Nephron progenitor cell (in vitro differentiated cells): ENCODE measurements around the gene STRA6.

ENCODE experiments used
- DNase-seq: peaks from one replicate; pipeline ENCODE4 v3.0.0; 2021
- H3K27ac Mint-ChIP-seq: 2 replicates; pipeline ENCODE4 v1.8.0; 2021; ENCODE audit warnings: mild to moderate bottlenecking, moderate library complexity, mixed read lengths
- H3K27me3 Mint-ChIP-seq: 2 replicates; pipeline ENCODE4 v1.8.0; 2021; ENCODE audit warnings: mild to moderate bottlenecking, low read depth, mixed read lengths; ENCODE audit not compliant: poor library complexity
- H3K36me3 Mint-ChIP-seq: 2 replicates; pipeline ENCODE4 v1.8.0; 2021; ENCODE audit warnings: low read depth, mixed read lengths
- H3K4me1 Mint-ChIP-seq: 2 replicates; pipeline ENCODE4 v1.8.0; 2021; ENCODE audit warnings: mixed read lengths
- H3K4me3 Mint-ChIP-seq: 2 replicates; pipeline ENCODE4 v1.8.0; 2021; ENCODE audit warnings: mild to moderate bottlenecking, moderate library complexity, mixed read lengths
- H3K9me3 Mint-ChIP-seq: 2 replicates; pipeline ENCODE4 v1.8.0; 2021; ENCODE audit warnings: mild to moderate bottlenecking, moderate library complexity, mixed read lengths
- TF ChIP-seq, protein P1 (sequence below): fragments of 200-600 bp; sonication (generic); IDR thresholded peaks from 2 replicates; pipeline ENCODE4 v1.5.0; 2021; ENCODE audit warnings: antibody characterized with exemption

Gene STRA6

DNA sequence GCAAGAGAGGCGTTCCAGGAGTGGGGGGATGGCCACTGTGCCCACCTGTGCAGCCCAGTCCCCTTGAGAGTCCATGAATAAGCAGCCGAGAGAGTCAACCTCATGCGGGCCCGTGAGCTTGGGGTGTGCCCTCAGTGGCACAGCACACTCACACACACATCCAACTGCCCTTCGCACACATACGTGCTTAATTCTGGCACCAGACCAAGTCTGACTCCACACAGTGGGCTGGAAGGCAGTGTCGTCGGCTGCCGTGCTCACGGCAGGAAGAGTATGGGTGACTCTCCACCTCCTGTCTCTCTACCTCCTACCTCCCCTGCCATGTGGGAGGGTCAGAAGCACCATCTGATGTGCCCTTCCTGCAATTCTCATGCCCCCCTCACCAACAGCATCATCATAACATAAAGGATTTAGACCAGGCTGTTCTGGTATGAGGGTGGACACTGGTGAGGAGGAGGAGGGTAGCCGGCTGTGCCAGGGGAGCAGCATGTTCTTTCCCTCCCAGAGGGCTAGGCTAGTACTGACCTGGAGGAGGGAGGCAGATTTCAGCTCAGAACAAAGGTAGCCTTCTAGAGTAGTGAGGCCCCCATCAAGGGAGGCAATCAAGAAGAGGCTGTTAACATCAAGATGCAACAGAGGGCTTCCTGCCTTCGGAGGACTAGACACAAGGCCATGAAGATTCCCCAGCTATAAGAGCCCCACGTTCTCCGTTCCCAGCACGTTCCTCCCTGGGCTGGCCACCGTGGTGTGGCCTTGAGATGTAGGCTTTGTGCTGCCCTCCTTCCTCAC lies 5.3 kb upstream of the STRA6 start:
- Mint-ChIP-seq H3K36me3 (peaks cover 6% of the 10 kb centered on the region), H3K4me1 (peaks cover 100% of the 10 kb centered on the region), H3K9me3 (no peaks in the 10 kb centered on the region), H3K27me3 (peaks cover 5% of the 10 kb centered on the region), H3K4me3 (peak overlapping the region; percentile 72), H3K27ac (peak overlapping the region; percentile 96)
- TF ChIP-seq, protein P1, sequence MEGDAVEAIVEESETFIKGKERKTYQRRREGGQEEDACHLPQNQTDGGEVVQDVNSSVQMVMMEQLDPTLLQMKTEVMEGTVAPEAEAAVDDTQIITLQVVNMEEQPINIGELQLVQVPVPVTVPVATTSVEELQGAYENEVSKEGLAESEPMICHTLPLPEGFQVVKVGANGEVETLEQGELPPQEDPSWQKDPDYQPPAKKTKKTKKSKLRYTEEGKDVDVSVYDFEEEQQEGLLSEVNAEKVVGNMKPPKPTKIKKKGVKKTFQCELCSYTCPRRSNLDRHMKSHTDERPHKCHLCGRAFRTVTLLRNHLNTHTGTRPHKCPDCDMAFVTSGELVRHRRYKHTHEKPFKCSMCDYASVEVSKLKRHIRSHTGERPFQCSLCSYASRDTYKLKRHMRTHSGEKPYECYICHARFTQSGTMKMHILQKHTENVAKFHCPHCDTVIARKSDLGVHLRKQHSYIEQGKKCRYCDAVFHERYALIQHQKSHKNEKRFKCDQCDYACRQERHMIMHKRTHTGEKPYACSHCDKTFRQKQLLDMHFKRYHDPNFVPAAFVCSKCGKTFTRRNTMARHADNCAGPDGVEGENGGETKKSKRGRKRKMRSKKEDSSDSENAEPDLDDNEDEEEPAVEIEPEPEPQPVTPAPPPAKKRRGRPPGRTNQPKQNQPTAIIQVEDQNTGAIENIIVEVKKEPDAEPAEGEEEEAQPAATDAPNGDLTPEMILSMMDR, result no peak
- DNase-seq, result no peak

DNA sequence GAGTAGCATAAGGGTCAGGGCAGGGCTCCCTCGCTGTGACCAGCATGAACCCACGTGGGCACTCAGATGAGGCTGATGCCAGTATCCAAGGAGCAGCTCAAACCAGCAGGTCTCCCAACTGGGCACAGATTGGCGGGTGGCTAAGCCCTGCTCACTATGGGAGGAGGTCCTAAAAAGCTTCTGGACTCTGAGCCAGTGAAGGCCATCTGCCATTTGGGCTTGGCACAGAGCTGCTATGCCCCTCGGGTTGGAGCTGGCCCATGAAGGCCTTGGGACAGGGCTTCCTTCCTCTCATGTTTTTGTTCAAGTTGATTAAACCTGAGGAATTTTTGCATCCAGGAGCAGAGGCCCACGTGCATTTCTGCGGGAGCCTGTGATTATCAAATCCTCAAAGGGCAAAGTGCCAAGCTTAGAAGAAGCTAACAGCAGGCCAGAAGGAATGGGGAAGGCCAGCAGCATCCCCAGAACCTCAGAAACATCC lies 4.3 kb upstream of the STRA6 start:
- Mint-ChIP-seq H3K36me3 (peaks cover 4% of the 10 kb centered on the region), H3K27me3 (peaks cover 6% of the 10 kb centered on the region), H3K9me3 (no peaks in the 10 kb centered on the region), H3K27ac (peak overlapping the region; percentile 96), H3K4me1 (peaks cover 100% of the 10 kb centered on the region), H3K4me3 (peak overlapping the region; percentile 55)
- no peak for DNase-seq
- TF ChIP-seq, protein P1, result no peak

DNA sequence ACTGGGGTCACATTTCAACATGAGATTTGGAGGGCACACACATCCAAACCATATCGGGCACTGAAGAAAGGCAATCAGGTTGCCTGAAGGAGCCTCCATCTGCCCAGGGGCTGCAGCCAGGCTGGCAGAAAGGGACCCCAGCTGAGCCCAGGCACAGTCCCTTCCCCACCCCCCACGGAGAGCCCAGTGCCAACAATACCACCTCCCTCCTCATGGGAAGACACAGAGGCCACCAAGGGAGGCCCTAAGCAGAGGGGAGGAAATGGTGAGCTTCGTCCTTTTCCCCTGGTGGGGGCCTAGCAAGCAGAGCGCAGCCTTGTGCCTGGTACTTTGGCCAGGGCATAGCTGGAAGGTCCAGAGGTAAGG lies 3.0 kb upstream of the STRA6 start:
- Mint-ChIP-seq H3K27ac (peak overlapping the region; percentile 74), H3K9me3 (no peaks in the 10 kb centered on the region), H3K36me3 (no peaks in the 10 kb centered on the region), H3K4me1 (peaks cover 100% of the 10 kb centered on the region), H3K27me3 (peaks cover 9% of the 10 kb centered on the region), H3K4me3 (no peak overlapping the region)
- TF ChIP-seq, protein P1, result no peak
- no peak for DNase-seq

DNA sequence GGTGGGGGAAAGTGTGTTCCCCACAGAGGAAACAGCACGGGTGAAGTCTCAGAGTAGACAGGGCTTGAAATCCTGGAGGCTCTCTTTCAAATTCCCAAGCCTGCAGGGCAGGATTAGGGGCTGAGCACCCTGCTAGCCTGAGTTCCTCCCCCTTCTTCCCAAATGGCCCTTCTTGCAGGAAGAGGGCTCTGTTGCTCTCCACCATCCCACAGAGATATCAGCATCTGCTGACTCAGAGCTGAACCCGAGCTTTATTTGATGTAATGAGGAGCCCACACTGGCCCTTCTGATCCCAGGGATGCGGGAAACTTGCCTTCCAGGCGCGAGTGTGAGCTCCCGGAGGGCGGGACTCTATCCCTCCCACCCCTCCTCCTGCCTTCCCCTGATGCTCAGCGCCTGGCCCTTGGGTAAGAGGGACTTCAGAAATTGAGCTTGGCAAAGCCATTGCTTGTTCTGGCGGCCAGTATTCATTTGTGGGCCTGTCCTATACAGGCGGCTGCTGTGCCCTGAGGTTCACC lies 1.4 kb upstream of the STRA6 start:
- H3K4me1 Mint-ChIP-seq, result peaks cover 97% of the 10 kb centered on the region
- peak; percentile 44 for DNase-seq
- TF ChIP-seq, protein P1, result no peak
- peak overlapping the region; percentile 98 for H3K27ac Mint-ChIP-seq
- H3K9me3 Mint-ChIP-seq, result no peaks in the 10 kb centered on the region
- H3K27me3 Mint-ChIP-seq, result peaks cover 9% of the 10 kb centered on the region
- H3K4me3 Mint-ChIP-seq, result peak overlapping the region; percentile 81
- H3K36me3 Mint-ChIP-seq, result peaks cover 4% of the 10 kb centered on the region

DNA sequence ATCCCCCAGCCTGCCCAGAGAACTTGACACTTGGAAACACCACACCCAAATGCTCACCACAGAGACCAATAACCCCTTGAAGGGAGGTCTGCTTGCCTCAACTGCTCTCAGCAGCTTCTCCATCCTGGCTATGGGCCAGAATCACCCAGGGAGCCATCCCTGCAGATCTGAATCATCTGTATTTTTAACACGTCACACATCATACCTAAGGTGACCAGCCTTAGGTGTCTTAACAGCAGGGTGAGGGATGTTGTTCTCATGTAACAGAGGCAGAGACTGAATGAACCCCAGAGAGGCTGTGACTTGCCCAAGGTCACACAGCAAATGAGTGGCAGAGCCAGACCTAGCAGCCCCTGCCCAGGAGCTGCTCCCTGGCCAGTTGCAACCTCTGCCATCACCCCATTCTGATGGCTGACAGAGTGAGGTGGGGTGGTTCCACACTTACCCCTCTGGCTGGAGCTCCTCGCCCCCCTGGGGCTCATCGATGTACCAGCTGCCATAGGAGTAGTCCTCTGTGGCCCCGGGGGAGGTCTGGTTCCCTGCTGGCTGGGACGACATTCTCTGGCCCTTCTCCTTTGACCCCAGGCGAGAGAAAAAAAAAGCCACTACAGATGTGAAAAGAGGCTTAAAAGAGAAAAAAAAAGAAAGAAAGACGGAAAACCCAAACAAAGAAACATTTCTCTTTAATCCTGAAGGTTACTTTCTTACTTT lies 722 bp downstream of the STRA6 start:
- H3K27ac Mint-ChIP-seq, result peak overlapping the region; percentile 91
- H3K27me3 Mint-ChIP-seq, result peaks cover 9% of the 10 kb centered on the region
- peak overlapping the region; percentile 81 for H3K4me3 Mint-ChIP-seq
- H3K36me3 Mint-ChIP-seq, result peaks cover 4% of the 10 kb centered on the region
- TF ChIP-seq, protein P1, result no peak
- DNase-seq, result no peak
- peaks cover 81% of the 10 kb centered on the region for H3K4me1 Mint-ChIP-seq
- H3K9me3 Mint-ChIP-seq, result no peaks in the 10 kb centered on the region
